ENCODE data around the gene BANF2.

DNA sequence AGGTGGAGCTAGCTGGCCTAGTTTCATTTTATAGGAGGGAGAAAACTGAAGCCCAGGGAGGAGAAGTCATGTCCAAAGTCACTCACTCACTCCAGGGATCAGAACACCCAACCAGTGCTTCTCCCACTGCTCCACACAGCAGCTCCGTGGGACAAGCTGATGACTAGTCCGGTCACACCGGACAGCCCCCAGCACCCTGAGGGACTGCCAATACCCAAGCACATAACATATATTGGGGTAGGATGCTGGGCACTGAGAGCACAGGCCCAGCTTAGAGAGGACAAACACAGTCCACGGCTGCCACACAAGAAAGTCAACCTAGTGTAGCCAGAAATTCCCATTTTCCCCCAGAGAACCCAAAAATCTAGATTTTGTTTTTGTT, 23.4 kb upstream of the BANF2 start:
- no peak for TF ChIP-seq EZH2 (IDR thresholded peaks at IDR 0.05)
- no peak for TF ChIP-seq POLR2AphosphoS5 (IDR thresholded peaks at IDR 0.05; ENCODE audit: borderline replicate concordance, low read depth, low read length)
